H9 (cell line): ENCODE data around the gene PHACTR1. TPM values are rescaled to one million over a fixed set of nuclear protein-coding genes. Genes with fewer than 3 reads are reported as not detected.

Source experiments
- DNase-seq: peaks from one replicate; pipeline ENCODE4 v3.0.0-alpha.2; 2017
- H2AFZ ChIP-seq: one replicate; pipeline ENCODE4 v1.6.1; 2013; ENCODE audit warnings: mild to moderate bottlenecking, low read length, control low read depth, moderate library complexity
- H2AK5ac ChIP-seq: 2 replicates; pipeline ENCODE4 v1.6.1; 2013; ENCODE audit warnings: low read length, control low read depth, mixed read lengths; ENCODE audit not compliant: insufficient read length
- H2BK120ac ChIP-seq: one replicate; pipeline ENCODE4 v1.6.1; 2013; ENCODE audit warnings: low read depth, mild to moderate bottlenecking, low read length, control low read depth, inconsistent platforms; ENCODE audit not compliant: poor library complexity, severe bottlenecking
- H2BK12ac ChIP-seq: 2 replicates; pipeline ENCODE4 v1.6.1; 2013; ENCODE audit warnings: low read length, control low read depth, mixed read lengths, low read depth; ENCODE audit not compliant: insufficient read length
- H2BK15ac ChIP-seq: 2 replicates; pipeline ENCODE4 v1.6.1; 2013; ENCODE audit warnings: low read depth, low read length, control low read depth
- H2BK20ac ChIP-seq: one replicate; pipeline ENCODE4 v1.6.1; 2013; ENCODE audit warnings: low read depth, mild to moderate bottlenecking, low read length, control low read depth, inconsistent platforms; ENCODE audit not compliant: poor library complexity, severe bottlenecking
- H2BK5ac ChIP-seq: 2 replicates; pipeline ENCODE4 v1.6.1; 2013; ENCODE audit warnings: low read length, control low read depth, mixed read lengths; ENCODE audit not compliant: insufficient read length
- H3K14ac ChIP-seq: 2 replicates; pipeline ENCODE4 v1.6.1; 2013; ENCODE audit warnings: low read length, control low read depth; ENCODE audit not compliant: insufficient read depth
- H3K18ac ChIP-seq: 2 replicates; pipeline ENCODE4 v1.6.1; 2013; ENCODE audit warnings: low read depth, mild to moderate bottlenecking, mixed read lengths, low read length, control low read depth; ENCODE audit not compliant: insufficient read length
- H3K23ac ChIP-seq: 2 replicates; pipeline ENCODE4 v1.6.1; 2013; ENCODE audit warnings: low read length, control low read depth, mixed read lengths, low read depth; ENCODE audit not compliant: insufficient read length
- H3K23me2 ChIP-seq: 2 replicates; pipeline ENCODE4 v1.6.1; 2013; ENCODE audit warnings: low read depth, mild to moderate bottlenecking, mixed read lengths, low read length, control low read depth; ENCODE audit not compliant: insufficient read length, poor library complexity, severe bottlenecking
- H3K27ac ChIP-seq: 2 replicates; pipeline ENCODE4 v1.5.1; 2013; ENCODE audit warnings: low read length, control low read depth, mixed read lengths, low read depth; ENCODE audit not compliant: insufficient read length
- H3K27me3 ChIP-seq: 2 replicates; pipeline ENCODE4 v1.6.1; 2013; ENCODE audit warnings: low read length, control low read depth, inconsistent platforms; ENCODE audit not compliant: insufficient read depth
- H3K4ac ChIP-seq: 2 replicates; pipeline ENCODE4 v1.6.1; 2013; ENCODE audit warnings: low read depth, mild to moderate bottlenecking, control low read depth, inconsistent platforms, low read length, moderate library complexity
- H3K4me1 ChIP-seq: 2 replicates; pipeline ENCODE4 v1.6.1; 2013; ENCODE audit warnings: low read length, control low read depth, inconsistent platforms; ENCODE audit not compliant: insufficient read depth
- H3K4me2 ChIP-seq: 2 replicates; pipeline ENCODE4 v1.6.1; 2013; ENCODE audit warnings: low read length, control low read depth, mixed read lengths; ENCODE audit not compliant: insufficient read length, insufficient read depth
- H3K56ac ChIP-seq: 2 replicates; pipeline ENCODE4 v1.6.1; 2013; ENCODE audit warnings: low read depth, mild to moderate bottlenecking, mixed read lengths, low read length, control low read depth; ENCODE audit not compliant: insufficient read length
- H3K79me1 ChIP-seq: 2 replicates; pipeline ENCODE4 v1.6.1; 2013; ENCODE audit warnings: low read depth, mild to moderate bottlenecking, moderate library complexity, low read length, control low read depth, inconsistent platforms; ENCODE audit not compliant: insufficient read depth, poor library complexity, severe bottlenecking
- H3K79me2 ChIP-seq: 2 replicates; pipeline ENCODE4 v1.6.1; 2013; ENCODE audit warnings: low read length, control low read depth, inconsistent platforms; ENCODE audit not compliant: insufficient read depth
- H3K9ac ChIP-seq: 2 replicates; pipeline ENCODE4 v1.6.1; 2013; ENCODE audit warnings: low read length, control low read depth, mixed read lengths; ENCODE audit not compliant: insufficient read length; ENCODE audit errors: extremely low read depth
- H3K9me3 ChIP-seq: one replicate; pipeline ENCODE4 v1.6.1; 2013; ENCODE audit warnings: low read depth, low read length, inconsistent platforms; ENCODE audit not compliant: control insufficient read depth
- H3T11ph ChIP-seq: one replicate; pipeline ENCODE4 v1.6.1; 2013; ENCODE audit warnings: mild to moderate bottlenecking, low read length, control low read depth, inconsistent platforms
- H4K20me1 ChIP-seq: one replicate; pipeline ENCODE4 v1.6.1; 2013; ENCODE audit not compliant: control insufficient read depth, insufficient read length, insufficient read depth
- H4K5ac ChIP-seq: 2 replicates; pipeline ENCODE4 v1.6.1; 2013; ENCODE audit warnings: low read depth, mild to moderate bottlenecking, mixed read lengths, low read length, control low read depth; ENCODE audit not compliant: insufficient read length
- H4K8ac ChIP-seq: replicated peaks from 2 replicates; pipeline ENCODE4 v1.6.1; 2013; ENCODE audit warnings: low read length, control low read depth, mixed read lengths, low read depth; ENCODE audit not compliant: insufficient read length
- H4K91ac ChIP-seq: 2 replicates; pipeline ENCODE4 v1.6.1; 2013; ENCODE audit warnings: low read depth, mild to moderate bottlenecking, moderate library complexity, mixed read lengths, low read length, control low read depth; ENCODE audit not compliant: insufficient read length
- H3K27ac Mint-ChIP-seq, 3 experiments: 2 replicates in 2 of 3; 3 replicates in 1 of 3; pipeline ENCODE4 v1.8.0; 2020 to 2021; ENCODE audit warnings: mixed read lengths in 3 of 3, mild to moderate bottlenecking in 1 of 3, moderate library complexity in 1 of 3
- H3K27me3 Mint-ChIP-seq: 2 replicates; pipeline ENCODE4 v1.8.0; 2021; ENCODE audit warnings: low read depth, mild to moderate bottlenecking, moderate library complexity, mixed read lengths
- H3K36me3 Mint-ChIP-seq, 3 experiments: 2 replicates in 2 of 3; 3 replicates in 1 of 3; pipeline ENCODE4 v1.8.0; 2020 to 2021; ENCODE audit warnings: low read depth in 3 of 3, mixed read lengths in 3 of 3; ENCODE audit not compliant: insufficient read depth in 1 of 3
- H3K4me1 Mint-ChIP-seq, 2 experiments: 2 replicates each; pipeline ENCODE4 v1.8.0; 2020; ENCODE audit warnings: mixed read lengths in 2 of 2
- H3K4me3 Mint-ChIP-seq, 2 experiments: 2 replicates in 1 of 2; 3 replicates in 1 of 2; pipeline ENCODE4 v1.8.0; 2020 to 2021; ENCODE audit warnings: mild to moderate bottlenecking in 2 of 2, mixed read lengths in 2 of 2, moderate library complexity in 1 of 2
- H3K9me3 Mint-ChIP-seq, 2 experiments: 2 replicates in 1 of 2; 3 replicates in 1 of 2; pipeline ENCODE4 v1.8.0; 2020; ENCODE audit warnings: mild to moderate bottlenecking in 2 of 2, mixed read lengths in 2 of 2, moderate library complexity in 1 of 2
- WGBS: extraction: QIAGEN DNeasy Blood & Tissue Kit; methylation state at CpG from one replicate; pipeline ENCODE4 v1.1.7; 2013; ENCODE audit warnings: missing lambda C conversion rate, low lambda C conversion rate, mixed read lengths; ENCODE audit not compliant: insufficient read length; ENCODE audit errors: extremely low coverage; 5-methylcytosine and 5-hydroxymethylcytosine counted together
- total RNA-seq: library from RNA; stranded (reverse); gene quantifications from 2 replicates; pipeline ENCODE4 v1.2.1, GENCODE V29; 2021
- TF ChIP-seq, protein P1 (sequence below): fragments of 200-600 bp; sonication (generic); conservative IDR thresholded peaks from 3 replicates; pipeline ENCODE4 v1.8.0; 2021; ENCODE audit warnings: antibody characterized with exemption, mild to moderate bottlenecking

The PHACTR1 gene
- total RNA-seq, 1 experiment from 2014 or later = 15.9 TPM

DNA sequence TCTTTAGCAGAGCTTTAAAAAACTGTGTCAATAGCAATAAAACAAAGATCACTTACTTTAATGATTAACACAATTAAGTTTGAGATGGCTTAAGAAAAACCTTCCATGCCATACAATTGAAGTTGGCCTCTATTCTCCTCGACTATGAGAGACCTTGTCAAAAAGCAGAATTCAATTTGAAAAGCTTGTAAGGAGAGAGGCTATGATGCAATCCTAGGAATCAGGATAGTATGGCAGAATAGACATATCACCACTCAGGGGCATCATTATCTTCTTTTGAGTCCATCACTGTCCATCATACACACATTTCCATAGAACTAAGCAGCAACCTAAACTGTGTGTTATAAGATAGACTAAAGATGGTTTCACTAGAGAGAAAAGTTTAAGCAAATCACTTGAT lies 594.6 kb downstream of the PHACTR1 start:
- Histone ChIP-seq H2BK5ac (no peak overlapping the region), H3K14ac (no peak overlapping the region), H3T11ph (no peak overlapping the region), H2AK5ac (no peak overlapping the region), H3K23ac (no peak overlapping the region), H2BK12ac (no peak overlapping the region), H2BK20ac (no peak overlapping the region), H3K27ac (no peak overlapping the region), H2AFZ (no peak overlapping the region), H4K91ac (no peak overlapping the region), H3K27me3 (no peaks in the 10 kb centered on the region), H4K5ac (no peak overlapping the region), H3K23me2 (no peaks in the 10 kb centered on the region), H3K4me2 (no peak overlapping the region), H3K79me2 (no peaks in the 10 kb centered on the region), H3K79me1 (no peaks in the 10 kb centered on the region), H3K18ac (no peak overlapping the region), H3K4me1 (no peaks in the 10 kb centered on the region), H2BK15ac (no peak overlapping the region), H2BK120ac (no peak overlapping the region), H4K20me1 (no peaks in the 10 kb centered on the region), H4K8ac (no peak overlapping the region), H3K9me3 (no peaks in the 10 kb centered on the region), H3K4ac (no peak overlapping the region), H3K9ac (no peak overlapping the region), H3K56ac (no peak overlapping the region)
- Mint-ChIP-seq H3K27ac (no peak overlapping the region), H3K4me1 (no peaks in the 10 kb centered on the region), H3K9me3 (no peaks in the 10 kb centered on the region), H3K27me3 (no peaks in the 10 kb centered on the region), H3K4me3 (no peak overlapping the region), H3K36me3 (peaks cover 9 to 65% (median 38%) of the 10 kb centered on the region in 3 experiments; a peak in 6 of 7 replicates)
- TF ChIP-seq, protein P1, sequence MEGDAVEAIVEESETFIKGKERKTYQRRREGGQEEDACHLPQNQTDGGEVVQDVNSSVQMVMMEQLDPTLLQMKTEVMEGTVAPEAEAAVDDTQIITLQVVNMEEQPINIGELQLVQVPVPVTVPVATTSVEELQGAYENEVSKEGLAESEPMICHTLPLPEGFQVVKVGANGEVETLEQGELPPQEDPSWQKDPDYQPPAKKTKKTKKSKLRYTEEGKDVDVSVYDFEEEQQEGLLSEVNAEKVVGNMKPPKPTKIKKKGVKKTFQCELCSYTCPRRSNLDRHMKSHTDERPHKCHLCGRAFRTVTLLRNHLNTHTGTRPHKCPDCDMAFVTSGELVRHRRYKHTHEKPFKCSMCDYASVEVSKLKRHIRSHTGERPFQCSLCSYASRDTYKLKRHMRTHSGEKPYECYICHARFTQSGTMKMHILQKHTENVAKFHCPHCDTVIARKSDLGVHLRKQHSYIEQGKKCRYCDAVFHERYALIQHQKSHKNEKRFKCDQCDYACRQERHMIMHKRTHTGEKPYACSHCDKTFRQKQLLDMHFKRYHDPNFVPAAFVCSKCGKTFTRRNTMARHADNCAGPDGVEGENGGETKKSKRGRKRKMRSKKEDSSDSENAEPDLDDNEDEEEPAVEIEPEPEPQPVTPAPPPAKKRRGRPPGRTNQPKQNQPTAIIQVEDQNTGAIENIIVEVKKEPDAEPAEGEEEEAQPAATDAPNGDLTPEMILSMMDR = no peak
- WGBS = no CpG with 5 or more reads among the region's 1 CpG
- no peak for DNase-seq
